Suprapubic skin (tissue), 4 donors: Measurements from ENCODE around the gene NPAS3.

Source experiments
- POLR2A ChIP-seq, 2 donors: fragments of 450-650 bp; IDR thresholded peaks; one replicate each; pipeline ENCODE4 v1.6.1; 2017; ENCODE audit warnings: antibody characterized with exemption in 2 of 2, mild to moderate bottlenecking in 2 of 2, moderate library complexity in 2 of 2
- POLR2AphosphoS5 ChIP-seq, 3 donors: sonication (generic); formaldehyde crosslinking; IDR thresholded peaks; one replicate each; pipeline ENCODE4 v1.6.1; 2017; ENCODE audit warnings: antibody characterized with exemption in 3 of 3
- TF ChIP-seq, protein P1 (sequence below), 2 donors: fragments of 200-600 bp in 1 of 2; fragments of 450-650 bp in 1 of 2; sonication (generic) in 1 of 2; IDR thresholded peaks; one replicate each; pipeline ENCODE4 v1.5.1; 2016 to 2019; ENCODE audit warnings: antibody characterized with exemption in 2 of 2, mild to moderate bottlenecking in 1 of 2, moderate library complexity in 1 of 2

DNA sequence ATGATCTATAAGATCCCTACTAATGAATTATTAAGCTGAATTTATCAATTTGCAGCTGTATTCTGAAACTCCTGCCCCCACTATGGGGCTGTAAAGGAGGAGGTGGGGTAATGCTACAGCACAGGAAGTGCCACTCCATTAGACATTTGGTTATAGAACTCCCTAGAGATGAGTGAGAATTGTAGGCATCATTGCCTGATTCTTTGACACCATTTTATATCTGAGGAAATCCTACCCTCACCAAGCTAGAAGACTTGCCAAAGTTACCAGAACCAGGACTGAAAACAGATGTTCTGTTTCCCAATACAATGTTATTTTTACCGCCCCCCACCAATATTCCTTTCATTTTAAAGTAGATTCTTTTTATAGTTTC is 829.8 kb downstream of the NPAS3 start:
- TF ChIP-seq, protein P1, sequence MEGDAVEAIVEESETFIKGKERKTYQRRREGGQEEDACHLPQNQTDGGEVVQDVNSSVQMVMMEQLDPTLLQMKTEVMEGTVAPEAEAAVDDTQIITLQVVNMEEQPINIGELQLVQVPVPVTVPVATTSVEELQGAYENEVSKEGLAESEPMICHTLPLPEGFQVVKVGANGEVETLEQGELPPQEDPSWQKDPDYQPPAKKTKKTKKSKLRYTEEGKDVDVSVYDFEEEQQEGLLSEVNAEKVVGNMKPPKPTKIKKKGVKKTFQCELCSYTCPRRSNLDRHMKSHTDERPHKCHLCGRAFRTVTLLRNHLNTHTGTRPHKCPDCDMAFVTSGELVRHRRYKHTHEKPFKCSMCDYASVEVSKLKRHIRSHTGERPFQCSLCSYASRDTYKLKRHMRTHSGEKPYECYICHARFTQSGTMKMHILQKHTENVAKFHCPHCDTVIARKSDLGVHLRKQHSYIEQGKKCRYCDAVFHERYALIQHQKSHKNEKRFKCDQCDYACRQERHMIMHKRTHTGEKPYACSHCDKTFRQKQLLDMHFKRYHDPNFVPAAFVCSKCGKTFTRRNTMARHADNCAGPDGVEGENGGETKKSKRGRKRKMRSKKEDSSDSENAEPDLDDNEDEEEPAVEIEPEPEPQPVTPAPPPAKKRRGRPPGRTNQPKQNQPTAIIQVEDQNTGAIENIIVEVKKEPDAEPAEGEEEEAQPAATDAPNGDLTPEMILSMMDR (IDR thresholded peaks at IDR 0.05) = no peak
- TF ChIP-seq POLR2A (IDR thresholded peaks at IDR 0.05) (no peak), POLR2AphosphoS5 (IDR thresholded peaks at IDR 0.05) (no peak)
